ENCODE results near the gene ATP2B2. TPM values are rescaled to one million over a fixed set of nuclear protein-coding genes. Genes with fewer than 3 reads are reported as not detected.

The ATP2B2 gene
- total RNA-seq, 1 experiment from 2014 or later: not detected

- Mint-ChIP-seq H3K9me3 (ENCODE audit: low read depth, unreplicated experiment) (no peaks in the 10 kb centered on the region), H3K27ac (ENCODE audit: unreplicated experiment) (no peak overlapping the region), H3K27me3 (ENCODE audit: unreplicated experiment) (peaks cover 99% of the 10 kb centered on the region), H3K4me1 (ENCODE audit: low read depth, unreplicated experiment) (no peaks in the 10 kb centered on the region), H3K4me3 (ENCODE audit: low read depth, unreplicated experiment) (no peak overlapping the region), H3K36me3 (ENCODE audit: insufficient read depth, unreplicated experiment) (peaks cover 6% of the 10 kb centered on the region)
- TF ChIP-seq CTCF (IDR thresholded peaks at IDR 0.05; ENCODE audit: unreplicated experiment): no peak
- intact Hi-C loops (cut with micrococcal nuclease; ENCODE audit: unreplicated experiment): no loop called here
- CTCF ChIA-PET: no interaction called here
- BruUV-seq (replicated peaks): no TSS peak
- DNase-seq: no peak
These were observed 155.6 kb downstream of the ATP2B2 start for GRCh38 chr3:10349801-10350200.

GRCh38 chr3:10348404-10348721 is 157.0 kb downstream of the ATP2B2 start:
- no peak for TF ChIP-seq CTCF (IDR thresholded peaks at IDR 0.05; ENCODE audit: unreplicated experiment)
- no peak overlapping the region for H3K27ac Mint-ChIP-seq (ENCODE audit: unreplicated experiment)
- intact Hi-C loops (cut with micrococcal nuclease; ENCODE audit: unreplicated experiment): no loop called here
- no peak overlapping the region for H3K4me3 Mint-ChIP-seq (ENCODE audit: low read depth, unreplicated experiment)
- CTCF ChIA-PET: no interaction called here
- H3K4me1 Mint-ChIP-seq (ENCODE audit: low read depth, unreplicated experiment): no peaks in the 10 kb centered on the region
- peaks cover 4% of the 10 kb centered on the region for H3K36me3 Mint-ChIP-seq (ENCODE audit: insufficient read depth, unreplicated experiment)
- H3K9me3 Mint-ChIP-seq (ENCODE audit: low read depth, unreplicated experiment): no peaks in the 10 kb centered on the region
- no TSS peak for BruUV-seq (replicated peaks)
- DNase-seq: no peak
- peaks cover 98% of the 10 kb centered on the region for H3K27me3 Mint-ChIP-seq (ENCODE audit: unreplicated experiment)

GRCh38 chr3:10347648-10348403 is 157.6 kb downstream of the ATP2B2 start:
- H3K4me3 Mint-ChIP-seq (ENCODE audit: low read depth, unreplicated experiment): no peak overlapping the region
- no peaks in the 10 kb centered on the region for H3K4me1 Mint-ChIP-seq (ENCODE audit: low read depth, unreplicated experiment)
- no peaks in the 10 kb centered on the region for H3K36me3 Mint-ChIP-seq (ENCODE audit: insufficient read depth, unreplicated experiment)
- no peak overlapping the region for H3K27ac Mint-ChIP-seq (ENCODE audit: unreplicated experiment)
- intact Hi-C loops (cut with micrococcal nuclease; ENCODE audit: unreplicated experiment): no loop called here
- no peak for TF ChIP-seq CTCF (IDR thresholded peaks at IDR 0.05; ENCODE audit: unreplicated experiment)
- no peaks in the 10 kb centered on the region for H3K9me3 Mint-ChIP-seq (ENCODE audit: low read depth, unreplicated experiment)
- no peak for DNase-seq
- CTCF ChIA-PET: no interaction called here
- no TSS peak for BruUV-seq (replicated peaks)
- H3K27me3 Mint-ChIP-seq (ENCODE audit: unreplicated experiment): peaks cover 97% of the 10 kb centered on the region

GRCh38 chr3:10345911-10346310 is 159.5 kb downstream of the ATP2B2 start:
- Mint-ChIP-seq H3K27me3 (ENCODE audit: unreplicated experiment) (peaks cover 94% of the 10 kb centered on the region), H3K9me3 (ENCODE audit: low read depth, unreplicated experiment) (no peaks in the 10 kb centered on the region), H3K27ac (ENCODE audit: unreplicated experiment) (no peak overlapping the region), H3K4me3 (ENCODE audit: low read depth, unreplicated experiment) (no peak overlapping the region), H3K4me1 (ENCODE audit: low read depth, unreplicated experiment) (no peaks in the 10 kb centered on the region), H3K36me3 (ENCODE audit: insufficient read depth, unreplicated experiment) (no peaks in the 10 kb centered on the region)
- no TSS peak for BruUV-seq (replicated peaks)
- intact Hi-C loops (cut with micrococcal nuclease; ENCODE audit: unreplicated experiment): loop anchor here (2.0 kb wide), 1 partner anchor 393 kb away; no protein-coding TSS in a partner anchor
- TF ChIP-seq CTCF (IDR thresholded peaks at IDR 0.05; ENCODE audit: unreplicated experiment): no peak
- CTCF ChIA-PET: no interaction called here
- no peak for DNase-seq
